GM12801 (cell line): ENCODE measurements around the gene PRPF38B.

Experiments
- TF ChIP-seq, protein P1 (sequence below): IDR thresholded peaks from one replicate; pipeline ENCODE4 v1.5.1; 2011; ENCODE audit warnings: control low read depth; ENCODE audit not compliant: insufficient read length; ENCODE audit errors: extremely low read depth

The PRPF38B gene

DNA sequence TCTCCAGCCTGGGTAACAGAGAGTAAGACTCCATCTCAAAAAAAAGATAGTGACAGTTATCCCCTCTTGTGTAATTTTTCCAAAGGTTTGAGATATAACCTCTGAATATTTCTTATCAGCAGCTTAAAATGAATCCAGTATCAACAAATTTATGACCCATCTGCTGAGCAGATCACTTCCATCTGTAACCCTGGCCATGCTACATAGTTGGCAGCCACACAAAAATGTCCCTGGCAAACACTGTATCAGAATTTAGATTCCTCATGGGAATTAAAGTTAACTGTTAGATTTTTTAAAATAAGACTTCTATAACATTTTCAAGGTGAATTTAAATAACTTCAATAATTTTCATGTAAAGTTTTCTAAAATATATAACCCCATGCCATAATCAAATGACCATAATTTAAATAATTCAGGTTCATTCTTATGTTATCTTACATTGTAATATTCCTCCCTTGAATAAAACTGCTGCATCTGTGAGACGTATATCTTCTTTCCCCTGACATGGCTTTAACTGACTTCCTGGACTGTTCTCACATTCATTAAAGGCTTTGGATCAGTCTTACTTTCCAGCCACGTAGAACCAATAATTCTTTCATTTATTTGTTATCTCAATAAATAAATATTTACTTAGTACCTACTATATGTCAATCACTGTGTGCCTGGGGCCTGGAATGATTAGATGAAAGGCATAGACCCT, 5.3 kb upstream of the PRPF38B start:
- TF ChIP-seq, protein P1, sequence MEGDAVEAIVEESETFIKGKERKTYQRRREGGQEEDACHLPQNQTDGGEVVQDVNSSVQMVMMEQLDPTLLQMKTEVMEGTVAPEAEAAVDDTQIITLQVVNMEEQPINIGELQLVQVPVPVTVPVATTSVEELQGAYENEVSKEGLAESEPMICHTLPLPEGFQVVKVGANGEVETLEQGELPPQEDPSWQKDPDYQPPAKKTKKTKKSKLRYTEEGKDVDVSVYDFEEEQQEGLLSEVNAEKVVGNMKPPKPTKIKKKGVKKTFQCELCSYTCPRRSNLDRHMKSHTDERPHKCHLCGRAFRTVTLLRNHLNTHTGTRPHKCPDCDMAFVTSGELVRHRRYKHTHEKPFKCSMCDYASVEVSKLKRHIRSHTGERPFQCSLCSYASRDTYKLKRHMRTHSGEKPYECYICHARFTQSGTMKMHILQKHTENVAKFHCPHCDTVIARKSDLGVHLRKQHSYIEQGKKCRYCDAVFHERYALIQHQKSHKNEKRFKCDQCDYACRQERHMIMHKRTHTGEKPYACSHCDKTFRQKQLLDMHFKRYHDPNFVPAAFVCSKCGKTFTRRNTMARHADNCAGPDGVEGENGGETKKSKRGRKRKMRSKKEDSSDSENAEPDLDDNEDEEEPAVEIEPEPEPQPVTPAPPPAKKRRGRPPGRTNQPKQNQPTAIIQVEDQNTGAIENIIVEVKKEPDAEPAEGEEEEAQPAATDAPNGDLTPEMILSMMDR, result no peak

DNA sequence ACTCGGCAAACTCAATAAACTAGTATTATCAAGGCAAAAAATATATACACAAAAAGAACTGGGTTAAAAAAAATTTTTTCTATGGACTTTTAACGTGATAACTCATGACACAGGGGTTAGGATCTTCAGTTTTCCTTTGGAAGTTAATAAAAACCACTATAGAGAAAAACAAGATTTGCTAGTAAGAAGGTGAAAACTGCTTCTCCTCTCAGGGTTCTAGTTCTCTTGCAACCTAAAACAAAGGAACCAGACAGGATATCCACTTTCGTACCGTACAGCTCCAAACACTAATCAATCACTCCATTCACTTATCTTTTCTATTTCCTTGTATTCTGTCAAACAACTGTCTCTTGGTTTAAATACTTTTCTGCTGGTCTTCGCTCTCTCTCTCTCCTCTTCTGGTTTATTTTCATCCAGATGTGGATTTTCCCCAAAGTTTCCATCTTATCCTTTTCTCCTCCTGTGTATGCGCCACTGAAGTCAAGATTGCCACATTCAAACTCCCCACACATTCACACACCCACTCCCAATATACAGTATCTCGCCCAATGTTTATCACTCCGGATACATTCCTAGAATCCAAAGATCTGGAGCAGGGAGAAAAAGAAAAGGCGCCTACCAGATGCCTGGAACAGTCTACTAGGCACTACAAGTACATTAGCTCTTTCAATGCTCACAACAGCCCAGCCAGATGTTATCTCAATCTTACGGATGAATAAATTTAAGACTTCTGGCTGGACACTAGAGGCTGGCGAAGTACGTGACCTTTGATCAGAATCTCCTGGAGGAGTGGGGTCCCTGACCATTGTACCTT, 775 bp upstream of the PRPF38B start:
- TF ChIP-seq, protein P1, result no peak

DNA sequence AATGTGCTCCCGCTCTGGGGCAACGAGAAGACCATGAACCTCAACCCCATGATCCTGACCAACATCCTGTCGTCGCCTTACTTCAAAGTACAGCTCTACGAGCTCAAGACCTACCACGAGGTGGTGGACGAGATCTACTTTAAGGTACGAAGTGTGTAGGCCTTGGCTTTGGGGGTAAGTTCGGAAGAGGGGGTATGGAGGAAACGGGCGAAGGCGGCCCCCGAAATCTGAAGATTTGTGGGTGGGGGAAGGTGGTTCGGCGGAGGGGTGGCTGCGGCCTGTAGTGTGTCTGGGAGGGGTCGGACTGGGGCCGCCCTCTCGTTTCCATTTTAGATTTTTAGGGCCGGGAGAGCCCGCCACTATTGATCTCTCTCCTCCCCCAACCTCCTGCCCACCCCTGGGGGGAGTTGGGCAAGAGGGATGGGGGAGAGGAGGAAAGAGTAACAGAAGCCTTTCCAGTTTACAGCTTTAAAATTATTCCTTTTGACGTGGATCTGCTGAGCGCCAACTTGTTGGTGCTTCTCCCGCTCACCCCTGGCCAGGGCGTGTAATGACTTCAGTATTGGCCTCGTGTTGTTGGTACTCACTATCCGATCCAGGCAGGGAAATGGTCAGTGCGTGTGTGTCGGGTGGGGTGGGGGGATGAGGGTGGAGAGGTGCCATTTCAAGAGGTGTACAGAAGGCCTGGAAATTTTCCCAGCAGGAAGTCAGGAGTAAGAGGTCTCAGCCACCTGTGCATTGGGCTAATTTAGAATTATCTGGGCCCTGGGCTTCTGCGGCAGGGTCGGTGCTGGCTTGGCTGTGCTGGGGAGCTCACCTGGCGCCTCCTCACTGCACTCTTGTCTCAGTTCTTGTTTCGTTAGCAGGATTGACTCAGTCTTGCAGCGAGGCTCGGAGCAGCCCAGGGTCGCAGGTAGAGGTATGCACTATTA, 880 bp downstream of the PRPF38B start:
- TF ChIP-seq, protein P1, result no peak

DNA sequence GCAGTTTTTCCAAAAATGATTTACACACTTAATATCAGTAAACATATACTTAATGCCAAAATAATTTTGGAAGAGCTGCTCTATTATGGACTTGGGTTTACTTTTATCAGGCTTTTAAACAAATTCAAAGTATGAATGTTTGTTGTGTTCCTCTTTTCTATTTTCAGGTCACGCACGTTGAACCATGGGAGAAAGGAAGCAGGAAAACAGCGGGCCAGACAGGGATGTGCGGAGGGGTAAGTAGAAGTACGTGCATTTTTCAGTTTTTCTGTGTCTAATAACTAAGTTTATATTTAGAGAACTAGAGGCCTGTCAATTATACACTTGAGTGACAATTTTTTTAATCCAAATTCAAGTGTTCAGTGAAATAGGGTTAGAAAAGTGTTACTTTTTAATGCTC, 3.4 kb downstream of the PRPF38B start:
- TF ChIP-seq, protein P1, result no peak

DNA sequence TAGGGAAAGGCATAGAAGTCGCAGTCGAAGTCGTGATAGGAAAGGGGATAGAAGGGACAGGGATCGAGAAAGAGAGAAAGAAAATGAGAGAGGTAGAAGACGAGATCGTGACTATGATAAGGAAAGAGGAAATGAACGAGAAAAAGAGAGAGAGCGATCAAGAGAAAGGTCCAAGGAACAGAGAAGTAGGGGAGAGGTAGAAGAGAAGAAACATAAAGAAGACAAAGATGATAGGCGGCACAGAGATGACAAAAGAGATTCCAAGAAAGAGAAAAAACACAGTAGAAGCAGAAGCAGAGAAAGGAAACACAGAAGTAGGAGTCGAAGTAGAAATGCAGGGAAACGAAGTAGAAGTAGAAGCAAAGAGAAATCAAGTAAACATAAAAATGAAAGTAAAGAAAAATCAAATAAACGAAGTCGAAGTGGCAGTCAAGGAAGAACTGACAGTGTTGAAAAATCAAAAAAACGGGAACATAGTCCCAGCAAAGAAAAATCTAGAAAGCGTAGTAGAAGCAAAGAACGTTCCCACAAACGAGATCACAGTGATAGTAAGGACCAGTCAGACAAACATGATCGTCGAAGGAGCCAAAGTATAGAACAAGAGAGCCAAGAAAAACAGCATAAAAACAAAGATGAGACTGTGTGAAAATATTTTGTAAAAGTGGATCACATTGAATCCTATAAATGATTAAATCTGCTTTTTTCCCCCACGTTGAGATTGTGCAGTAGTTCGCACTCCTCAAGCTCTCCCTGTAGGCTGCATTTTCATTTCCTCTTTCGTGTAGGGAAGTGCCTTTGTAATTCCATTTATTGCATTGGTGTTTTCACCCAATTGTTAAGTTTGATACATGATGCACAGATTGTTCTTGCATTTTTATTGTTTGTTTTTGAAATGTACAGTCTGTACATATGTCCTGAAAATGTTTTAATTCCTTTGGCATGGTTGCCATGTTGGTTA, 7.5 kb downstream of the PRPF38B start:
- TF ChIP-seq, protein P1, result no peak

DNA sequence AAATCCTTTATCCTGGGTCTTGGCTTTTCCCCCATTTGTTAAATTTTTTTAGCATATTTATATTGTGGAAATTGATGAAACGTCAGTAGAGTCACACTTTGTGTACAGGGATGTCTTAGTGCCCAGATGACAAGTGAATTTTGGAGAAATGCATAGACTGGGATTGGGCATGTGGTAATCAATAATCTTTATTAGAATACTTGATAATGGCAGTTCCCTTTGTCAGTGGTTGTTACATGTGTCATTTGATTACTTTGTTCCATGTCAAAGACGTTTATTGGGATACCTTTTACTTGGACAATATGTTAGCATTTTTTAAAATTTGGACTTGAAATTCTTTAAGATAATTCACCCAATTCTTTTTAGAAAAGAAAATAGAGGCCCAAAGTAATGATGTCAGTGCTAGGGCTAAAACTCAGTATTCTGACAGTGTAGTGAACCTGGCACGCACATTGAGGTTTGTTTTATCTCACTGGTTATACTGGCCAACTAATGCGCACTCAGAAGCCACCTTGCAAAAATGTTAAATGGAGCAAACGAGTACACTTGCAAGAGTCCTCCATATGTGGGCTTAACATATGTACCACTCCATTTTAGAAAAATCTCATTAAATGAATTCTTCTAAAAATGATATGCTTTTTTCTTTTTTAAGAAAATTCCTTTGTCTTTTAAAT, 9.2 kb downstream of the PRPF38B start:
- TF ChIP-seq, protein P1, result no peak
